ENCODE measurements around the gene AATK. TPM values are rescaled to one million over a fixed set of nuclear protein-coding genes. Genes with fewer than 3 reads are reported as not detected.

The AATK gene
- total and polyA plus RNA-seq, 2 of the 4 experiments (the other 2 are of a cell fraction): under 0.01 to 0.21 TPM

- Histone ChIP-seq H3K23ac (ENCODE audit: low read depth, low read length) (no peak overlapping the region), H2AK5ac (ENCODE audit: low read depth, low read length) (no peak overlapping the region), H3K18ac (ENCODE audit: low read depth, low read length) (no peak overlapping the region), H2AK9ac (replicated peaks; ENCODE audit: low read depth, low read length, poor library complexity) (no peak overlapping the region), H4K20me1 (ENCODE audit: insufficient read depth, low read length) (no peaks in the 10 kb centered on the region; the same call in 1 of the 2 replicates), H3K27me3 (ENCODE audit: control insufficient read depth, insufficient read depth, low read length) (no peaks in the 10 kb centered on the region), H3K4me3 (ENCODE audit: insufficient read depth, low read depth, low read length) (no peak overlapping the region), H4K5ac (ENCODE audit: low read depth, low read length) (no peak overlapping the region), H3K79me1 (ENCODE audit: low read depth in 1 of 2, low read length in 2 of 2) (no peaks in the 10 kb centered on the region), H3K4me2 (ENCODE audit: low read depth, low read length) (no peak overlapping the region), H4K8ac (ENCODE audit: low read depth in 2 of 2, low read length in 2 of 2) (no peak overlapping the region), H2BK20ac (ENCODE audit: low read depth, low read length) (no peak overlapping the region), H3K9me3 (ENCODE audit: control insufficient read depth, insufficient read depth, low read length) (no peaks in the 10 kb centered on the region), H2BK120ac (ENCODE audit: low read depth, low read length) (no peak overlapping the region), H3K4ac (ENCODE audit: low read depth, low read length) (no peak overlapping the region), H3K56ac (ENCODE audit: extremely low read depth, insufficient read depth, low read length) (no peak overlapping the region), H3K27ac (ENCODE audit: insufficient read depth, low read length) (no peak overlapping the region), H3K4me1 (ENCODE audit: control insufficient read depth, insufficient read depth, low read length) (no peaks in the 10 kb centered on the region), H3K14ac (replicated peaks; ENCODE audit: low read depth, low read length) (no peak overlapping the region), H3K9me1 (ENCODE audit: insufficient read depth, low read length) (no peaks in the 10 kb centered on the region), H3K9ac (ENCODE audit: low read depth, low read length) (no peak overlapping the region), H4K91ac (ENCODE audit: insufficient read depth, low read depth, low read length) (no peak overlapping the region), H3K36me3 (ENCODE audit: control insufficient read depth, insufficient read depth, low read length) (peaks cover 6% of the 10 kb centered on the region), H2AFZ (replicated peaks; ENCODE audit: low read length, poor library complexity) (no peak overlapping the region), H2BK5ac (ENCODE audit: low read depth, low read length, poor library complexity, severe bottlenecking) (no peak overlapping the region), H2BK15ac (ENCODE audit: low read depth, low read length) (no peak overlapping the region)
- no TSS peak for BruUV-seq (replicated peaks)
- dilution Hi-C loops (cut with HindIII; ENCODE audit: low sequenced_read_pairs, unreplicated experiment) (no loop called here), in situ Hi-C loops (cut with MboI; ENCODE audit: low sequenced_read_pairs) (no loop called here), intact Hi-C loops (cut with micrococcal nuclease) (no loop called here)
- DNase-seq: no peak
- WGBS, 2 experiments (ENCODE audit: extremely low coverage in 2 of 2, insufficient read length in 1 of 2): 92% methylated on average over 2 of the region's 14 CpGs; no CpG with 5 or more reads in 1 of the 2 experiments
- no peak for ATAC-seq (ENCODE audit: low read depth)
- TF ChIP-seq POLR2A (IDR thresholded peaks at IDR 0.05; ENCODE audit: low read depth, low read length) (no peak), MXI1 (IDR thresholded peaks at IDR 0.05; ENCODE audit: borderline replicate concordance, low read depth, low read length) (no peak)
- ChIA-PET CTCF (no interaction called here), POLR2A (ENCODE audit: unreplicated experiment) (no interaction called here)
Measured at GRCh38 chr17:81195941-81196495, 30.0 kb upstream of the AATK start.

Measured in IMR-90 (cell line).